CD4-positive, alpha-beta T cell treated with Interleukin-1 beta for 1 hour (primary cell): Measurements from ENCODE around the gene ACTC1.
"Not testable (repeated sequence)": the region's sequence is repeated elsewhere in the genome, so short reads cannot be mapped to it uniquely, and the experiment has no call there.

Experiments
- DNase-seq, 2 donors: peaks; one replicate each; pipeline ENCODE4 v3.0.0-alpha.2; 2020 to 2022

Gene ACTC1

DNA sequence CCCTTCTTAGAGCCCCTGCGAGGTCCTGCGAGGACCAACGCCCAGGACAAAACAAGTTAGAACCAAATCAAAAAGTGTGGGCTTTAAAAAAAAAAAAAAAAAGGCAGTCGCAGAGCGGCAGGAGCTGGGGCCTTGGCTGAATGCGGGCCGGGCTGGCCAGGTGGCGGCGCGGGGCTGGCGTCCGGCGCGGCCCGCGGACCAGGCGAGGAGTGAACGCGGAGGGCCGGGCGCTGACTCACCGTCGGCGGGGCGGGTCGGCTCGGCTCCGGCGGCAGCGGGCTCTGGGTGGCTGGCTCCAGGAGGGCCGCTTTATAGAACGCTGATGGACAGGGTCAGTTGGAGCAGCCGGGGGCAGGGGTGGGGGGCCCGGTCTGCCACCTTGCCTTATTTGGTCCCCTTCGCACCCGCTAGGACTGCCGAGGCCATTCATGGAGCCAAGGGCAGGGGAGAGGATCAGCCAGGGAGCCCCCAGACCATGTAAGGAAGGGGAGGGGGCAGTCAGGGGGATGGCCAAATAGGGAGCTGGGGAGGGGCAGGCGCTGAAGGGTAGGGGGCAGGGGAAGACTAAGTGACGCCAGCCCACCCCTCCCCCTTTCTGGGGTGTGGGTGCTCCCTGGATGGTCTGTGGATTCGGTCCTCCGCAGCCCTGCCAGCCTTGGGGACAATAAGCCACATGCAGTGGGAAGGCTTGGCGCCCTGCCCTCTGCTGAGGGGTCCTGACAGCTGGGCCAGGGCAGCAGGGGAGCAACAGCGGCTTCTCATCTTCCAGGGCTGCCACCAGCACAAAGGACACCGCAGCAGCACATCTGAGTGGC, at the start of gene ACTC1:
ACTC1 (minus strand) TSS at position 283 of the 815 bp plus-strand sequence. CDS start 741 bp downstream, outside the sequence.
- no peak for DNase-seq

- no peak for DNase-seq
These were observed 45.9 kb upstream of the ACTC1 start for GRCh38 chr15:34841262-34841725.

DNA sequence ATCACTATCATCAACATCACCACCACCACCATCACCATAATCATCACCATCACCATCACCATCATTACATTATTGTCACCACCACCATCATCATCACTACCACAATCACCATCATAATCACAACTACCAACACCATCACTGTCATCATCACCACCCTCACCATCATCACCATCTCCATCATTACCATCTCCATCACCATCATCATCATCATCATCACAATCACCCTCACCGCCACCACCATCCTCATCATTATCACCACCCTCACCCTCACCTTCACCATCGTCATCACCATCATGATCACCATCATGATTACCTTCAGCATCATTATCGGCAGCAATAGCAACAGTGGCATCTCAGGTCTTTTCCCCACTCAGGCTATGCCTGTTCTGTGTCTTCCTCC, 42.9 kb upstream of the ACTC1 start:
- no peak for DNase-seq

GRCh38 chr15:34837246-34838016, 42.1 kb upstream of the ACTC1 start:
- DNase-seq: no peak

DNA sequence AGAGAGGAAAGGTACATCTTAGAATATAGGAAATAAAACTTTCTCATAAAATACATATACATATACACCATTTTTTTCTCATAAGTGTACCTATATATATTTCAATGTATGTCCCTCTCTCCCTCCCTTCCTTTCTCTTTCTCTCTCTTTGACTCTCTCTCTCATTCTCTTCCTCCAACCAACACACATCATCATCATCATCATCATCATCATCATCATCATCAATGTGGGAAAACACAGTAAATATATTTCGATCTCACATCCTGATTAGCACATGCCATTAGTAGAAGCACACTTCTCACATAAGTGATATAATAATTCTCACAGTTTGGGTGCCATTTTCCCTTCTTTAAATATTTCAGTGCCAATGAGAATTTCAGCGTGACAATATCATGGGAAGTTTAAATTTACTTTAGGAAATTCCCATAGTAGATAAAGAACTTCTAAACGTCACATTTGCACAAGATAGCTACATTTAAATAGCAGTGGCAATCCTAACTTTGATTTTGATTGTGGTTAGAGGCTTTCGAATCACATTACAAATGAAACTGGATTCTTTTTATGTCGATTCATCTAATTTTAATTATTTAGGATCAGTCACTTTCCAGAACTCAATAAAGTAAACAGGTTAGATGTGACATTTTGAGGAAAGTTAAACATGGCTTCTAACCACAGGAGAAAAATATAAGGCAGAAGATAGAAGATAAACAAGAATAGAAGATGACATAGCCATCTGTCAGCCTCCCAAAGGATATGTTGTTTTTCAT, 33.0 kb upstream of the ACTC1 start:
- no peak for DNase-seq

GRCh38 chr15:34821831-34822230, 26.5 kb upstream of the ACTC1 start:
- DNase-seq: no peak

DNA sequence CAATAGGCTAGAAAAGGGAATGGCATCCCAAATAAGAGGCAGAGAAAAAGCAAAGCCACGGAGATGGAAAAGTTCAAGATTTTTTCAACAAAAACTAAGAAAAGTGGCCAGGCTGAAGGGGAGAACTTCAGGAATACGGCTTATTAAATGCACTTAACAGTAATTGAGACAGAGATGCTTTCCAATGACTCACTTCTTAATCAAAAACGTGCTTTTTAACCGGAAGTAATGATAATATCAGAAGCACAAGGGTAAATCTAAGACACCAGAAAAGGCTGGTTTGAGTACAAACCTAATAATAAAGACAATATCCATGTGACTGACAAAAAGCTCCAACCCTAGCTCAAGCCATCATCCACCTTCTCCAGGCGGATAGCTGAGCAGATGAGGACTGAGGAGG, 24.8 kb upstream of the ACTC1 start:
- no peak for DNase-seq

GRCh38 chr15:34818526-34818925, 23.2 kb upstream of the ACTC1 start:
- no peak for DNase-seq

GRCh38 chr15:34815836-34816235, 20.5 kb upstream of the ACTC1 start:
- DNase-seq: no peak

DNA sequence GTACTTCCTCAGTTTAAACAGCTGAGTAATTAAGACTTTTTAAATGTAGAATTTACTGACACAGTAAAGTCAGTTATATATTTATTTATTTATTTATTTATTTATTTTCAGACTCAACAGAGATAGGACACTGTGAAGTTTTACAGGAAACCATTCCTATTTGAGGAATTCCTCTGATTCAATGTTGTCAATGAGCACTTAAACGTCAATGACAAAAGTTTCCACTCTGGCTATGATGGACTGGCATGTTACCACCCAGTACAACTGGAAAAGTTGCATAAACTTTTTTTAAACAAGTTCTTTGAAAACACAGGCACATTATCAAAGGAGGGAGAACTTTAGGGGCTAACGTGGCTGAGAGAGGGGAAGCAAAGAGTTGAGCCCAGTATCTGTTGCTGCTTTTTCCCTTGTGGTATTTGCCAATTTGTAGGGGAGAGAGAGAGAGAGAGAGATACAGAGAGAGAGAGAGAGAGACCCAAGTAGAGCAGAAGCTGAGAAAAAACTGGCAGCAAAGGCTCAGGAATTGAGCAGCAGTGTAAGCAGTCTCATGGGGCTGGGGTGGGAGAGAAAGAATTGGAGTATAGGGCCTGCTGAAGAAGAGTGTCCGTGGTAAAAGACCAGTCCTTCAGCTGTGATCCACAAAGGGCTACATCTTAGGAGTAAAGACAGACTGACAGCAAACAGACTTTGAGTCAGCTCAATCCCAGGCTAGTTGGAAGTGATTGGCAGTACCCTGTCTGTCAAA, 18.3 kb upstream of the ACTC1 start:
- DNase-seq: no peak

DNA sequence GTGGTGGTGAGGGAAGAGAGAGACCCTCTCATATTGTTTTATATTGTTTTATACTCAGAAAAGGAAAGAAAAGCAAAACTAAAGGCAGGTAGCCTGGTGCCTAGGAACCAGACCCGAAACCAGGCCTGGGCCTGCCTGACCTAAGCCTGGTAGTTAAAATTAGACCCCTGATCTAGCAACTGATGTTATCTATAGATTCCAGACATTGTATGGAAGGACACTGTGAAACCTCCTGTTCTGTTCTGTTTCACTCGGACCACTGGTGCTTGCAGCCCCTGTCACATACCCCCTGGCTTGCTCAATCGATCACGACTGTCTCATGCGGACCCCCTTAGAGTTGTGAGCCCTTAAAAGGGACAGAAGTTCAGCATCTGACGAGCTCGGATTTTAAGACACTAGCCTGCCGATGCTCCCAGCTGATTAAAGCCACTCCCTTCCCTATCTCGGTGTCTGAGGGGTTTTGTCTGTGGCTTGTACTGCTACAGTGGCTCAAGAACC, 17.6 kb upstream of the ACTC1 start:
- not testable (repeated sequence) for DNase-seq

GRCh38 chr15:34812369-34812768, 17.0 kb upstream of the ACTC1 start:
- DNase-seq: no peak

DNA sequence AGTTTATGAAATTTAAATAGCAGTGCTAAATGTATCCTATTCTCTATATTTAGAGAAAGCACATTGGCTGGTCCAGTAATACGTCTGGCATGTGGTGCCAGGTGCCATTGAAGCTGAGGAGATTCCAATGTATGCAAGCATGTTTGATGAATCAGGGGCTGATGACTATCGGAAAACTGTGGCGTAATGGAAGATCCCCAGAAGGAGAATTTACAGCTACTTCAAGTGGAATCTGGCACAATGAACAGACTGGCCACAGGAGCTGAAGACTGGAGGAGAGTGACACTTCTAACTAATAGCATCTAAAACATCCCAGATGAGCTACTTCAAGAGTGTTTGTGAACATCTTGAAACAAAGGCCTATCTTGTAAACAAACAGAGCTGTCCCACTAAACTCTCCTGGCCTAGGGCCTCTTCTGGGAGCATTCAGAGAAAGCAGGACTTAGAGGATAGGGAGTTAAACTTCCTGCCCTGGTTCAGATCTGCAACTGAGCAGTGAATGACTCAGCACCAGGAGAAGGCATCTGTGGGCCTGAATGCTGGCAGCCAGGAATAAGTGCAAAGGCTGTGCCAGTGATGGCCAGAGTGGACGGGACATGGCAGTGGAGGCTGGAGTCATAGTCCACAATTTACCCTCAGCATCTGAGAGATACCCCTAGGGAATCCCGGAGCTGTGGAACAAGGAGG, 15.2 kb upstream of the ACTC1 start:
- no peak for DNase-seq

- DNase-seq: no peak
These were observed 13.8 kb upstream of the ACTC1 start for GRCh38 chr15:34809186-34809585.

DNA sequence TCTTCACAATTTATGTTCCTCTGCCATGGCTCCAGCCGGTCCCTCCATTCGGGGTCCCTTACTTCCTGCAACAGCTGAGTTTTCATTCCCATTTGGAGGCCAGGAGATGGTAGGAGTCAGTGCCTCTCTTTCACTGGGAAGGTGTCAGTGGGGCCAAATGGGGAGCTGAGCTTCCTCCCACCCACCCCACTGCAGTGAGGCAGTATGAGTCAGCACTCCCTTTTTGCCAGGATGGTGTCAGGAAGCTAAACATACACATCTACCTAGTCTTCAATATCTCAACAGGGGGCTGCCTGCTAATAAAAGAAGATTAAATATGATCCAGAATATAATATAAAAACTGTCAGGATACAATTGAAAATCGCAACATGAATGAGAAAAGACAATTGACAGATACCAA, 12.7 kb upstream of the ACTC1 start:
- no peak for DNase-seq

DNA sequence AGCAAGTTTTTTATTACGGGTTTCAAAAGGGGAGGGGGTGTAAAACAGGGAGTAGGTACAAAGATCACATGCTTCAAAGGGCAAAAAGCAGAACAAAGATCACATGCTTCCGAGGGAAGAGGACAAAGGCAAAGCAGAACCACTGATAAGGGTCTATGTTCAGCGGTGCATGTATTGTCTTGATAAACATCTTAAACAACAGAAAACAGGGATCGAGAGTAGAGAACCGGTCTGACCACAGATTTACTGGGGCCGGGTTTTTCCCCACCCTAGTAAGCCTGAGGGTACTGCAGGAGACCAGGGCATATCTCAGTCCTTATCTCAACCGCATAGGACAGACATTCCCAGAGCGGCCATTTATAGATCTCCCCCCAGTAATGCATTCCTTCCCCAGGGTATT, 11.9 kb upstream of the ACTC1 start:
- not testable (repeated sequence) for DNase-seq

DNA sequence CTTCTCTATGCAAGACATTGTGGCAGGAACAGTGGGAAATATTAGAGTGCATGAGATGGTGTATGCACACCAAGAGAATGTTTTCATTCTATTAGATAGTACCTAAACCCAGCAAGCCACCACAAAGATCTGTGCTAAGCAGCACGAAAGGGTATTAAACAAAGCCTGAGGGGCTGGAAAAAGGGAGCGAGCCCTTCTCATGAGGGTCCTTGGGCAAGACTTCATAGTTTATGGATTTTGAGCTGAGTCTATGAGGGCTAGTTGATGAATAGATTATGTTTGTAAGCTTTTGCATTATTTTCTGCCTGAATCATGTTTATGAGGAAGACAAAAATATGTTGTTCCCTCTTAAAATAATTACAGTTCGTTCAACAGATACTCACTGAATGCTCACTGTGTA, 9.4 kb upstream of the ACTC1 start:
- DNase-seq: no peak

DNA sequence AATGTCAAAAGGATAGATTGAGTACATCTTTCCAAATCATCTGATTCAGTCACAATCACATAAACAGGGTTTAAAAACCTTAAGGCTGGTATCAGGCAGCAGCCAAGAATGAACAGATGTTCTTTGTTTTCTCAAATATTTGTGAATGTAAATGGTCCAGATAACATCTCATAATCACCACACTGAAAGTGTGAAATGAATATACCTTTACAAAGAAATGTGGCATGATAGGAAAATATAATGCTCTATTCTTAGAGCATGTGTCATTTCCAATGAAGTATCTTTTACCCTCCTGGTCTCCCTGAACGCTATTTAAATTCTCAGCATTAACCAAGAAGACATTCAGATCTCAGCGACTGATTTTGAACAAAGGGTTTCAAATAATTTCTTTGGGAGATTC, 8.8 kb upstream of the ACTC1 start:
- DNase-seq: no peak

- no peak for DNase-seq
These were observed 7.7 kb upstream of the ACTC1 start for GRCh38 chr15:34802803-34803750.

DNA sequence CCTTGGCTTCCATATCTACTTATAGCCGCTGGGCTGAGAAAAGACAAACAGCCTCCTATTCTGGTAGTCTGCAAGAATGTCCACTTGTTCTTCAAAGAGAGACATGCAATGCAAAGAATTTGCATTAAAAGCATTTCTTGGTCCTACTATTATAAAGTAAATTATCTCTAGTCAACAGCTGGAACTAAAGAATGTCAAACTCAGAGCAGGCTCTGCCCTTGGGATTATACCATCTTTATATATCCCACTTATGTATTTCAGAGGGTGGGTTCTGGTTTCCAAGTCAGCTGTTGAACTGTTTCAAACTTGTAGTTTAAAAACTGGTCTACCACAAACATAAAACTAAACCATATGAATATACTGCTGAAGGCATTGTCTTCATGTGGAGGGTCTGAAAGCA, 7.0 kb upstream of the ACTC1 start:
- DNase-seq: no peak
